Measurements from ENCODE around the gene CACNA1E.

- TF ChIP-seq CTCF (IDR thresholded peaks at IDR 0.05; ENCODE audit: poor library complexity) (no peak), EZH2 (IDR thresholded peaks at IDR 0.05; ENCODE audit: borderline replicate concordance) (no peak)
Observed at GRCh38 chr1:181748013-181748412, 264.7 kb downstream of the CACNA1E start.

Data from hepatocyte (in vitro differentiated cells).